NCI-H2107 treated with DMSO at 0.1 percent for 48 hours (cell line): ENCODE results near the gene HOXD4.

Experiments
- DNase-seq: peaks from one replicate; lab custom pipeline; 2025; ENCODE audit not compliant: unreplicated experiment; lab: John Stamatoyannopoulos, UW

HOXD4 gene

GRCh38 chr2:176151442-176152287 is at the start of gene HOXD4:
Gene HOXD4, plus strand, starts transcription at chr2:176151550. Its CDS starts 84 bp downstream, at chr2:176151634.
- no peak for DNase-seq

GRCh38 chr2:176101842-176102241 is 49.5 kb upstream of the HOXD4 start:
- DNase-seq = no peak

GRCh38 chr2:176102309-176102866 is 49.0 kb upstream of the HOXD4 start:
- DNase-seq = no peak

- DNase-seq = no peak
Observed at GRCh38 chr2:176103194-176103593, 48.2 kb upstream of the HOXD4 start.

GRCh38 chr2:176103742-176104315 is 47.5 kb upstream of the HOXD4 start:
- no peak for DNase-seq

GRCh38 chr2:176104316-176105077 is 46.9 kb upstream of the HOXD4 start:
- no peak for DNase-seq

- no peak for DNase-seq
Observed at GRCh38 chr2:176105078-176105729, 46.1 kb upstream of the HOXD4 start.

GRCh38 chr2:176105730-176106580 is 45.4 kb upstream of the HOXD4 start:
- DNase-seq = no peak

GRCh38 chr2:176106581-176107539 is 44.5 kb upstream of the HOXD4 start, which contains the start of gene HOXD11:
Gene HOXD11, plus strand, starts transcription at chr2:176107280. Its CDS starts 76 bp downstream, at chr2:176107356.
- DNase-seq = no peak

GRCh38 chr2:176107731-176108181 is 43.6 kb upstream of the HOXD4 start:
- no peak for DNase-seq

- DNase-seq = no peak
Observed at GRCh38 chr2:176109192-176109901, 42.0 kb upstream of the HOXD4 start.

GRCh38 chr2:176109946-176110345 is 41.4 kb upstream of the HOXD4 start:
- no peak for DNase-seq

- DNase-seq = no peak
Observed at GRCh38 chr2:176110415-176111308, 40.7 kb upstream of the HOXD4 start.

- no peak for DNase-seq
Observed at GRCh38 chr2:176111309-176111663, 40.1 kb upstream of the HOXD4 start.

GRCh38 chr2:176111846-176112374 is 39.4 kb upstream of the HOXD4 start:
- DNase-seq = no peak

GRCh38 chr2:176112375-176113302 is 38.7 kb upstream of the HOXD4 start:
- DNase-seq = no peak
